ENCODE results near the gene FADD.

DNA sequence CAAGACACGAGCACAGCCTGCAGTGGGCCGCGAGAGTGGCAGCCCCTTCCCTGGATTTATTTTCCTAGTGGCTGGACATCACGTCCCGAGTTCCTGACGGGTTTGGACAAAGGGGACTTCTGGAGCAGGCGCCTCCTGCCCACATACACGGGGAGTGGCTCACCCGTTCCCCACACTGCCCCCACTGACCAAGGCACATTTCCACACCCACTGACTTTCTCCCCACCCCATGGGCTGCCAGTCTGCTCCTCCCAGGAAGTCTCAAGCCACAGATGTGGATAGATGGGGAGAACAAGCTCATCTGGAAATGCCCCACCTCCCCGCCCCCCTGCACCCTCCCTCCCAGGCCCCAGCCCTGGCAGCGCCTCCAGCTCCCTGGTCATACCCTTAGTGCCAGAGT, 34.0 kb upstream of the FADD start:
- TF ChIP-seq, protein P1, sequence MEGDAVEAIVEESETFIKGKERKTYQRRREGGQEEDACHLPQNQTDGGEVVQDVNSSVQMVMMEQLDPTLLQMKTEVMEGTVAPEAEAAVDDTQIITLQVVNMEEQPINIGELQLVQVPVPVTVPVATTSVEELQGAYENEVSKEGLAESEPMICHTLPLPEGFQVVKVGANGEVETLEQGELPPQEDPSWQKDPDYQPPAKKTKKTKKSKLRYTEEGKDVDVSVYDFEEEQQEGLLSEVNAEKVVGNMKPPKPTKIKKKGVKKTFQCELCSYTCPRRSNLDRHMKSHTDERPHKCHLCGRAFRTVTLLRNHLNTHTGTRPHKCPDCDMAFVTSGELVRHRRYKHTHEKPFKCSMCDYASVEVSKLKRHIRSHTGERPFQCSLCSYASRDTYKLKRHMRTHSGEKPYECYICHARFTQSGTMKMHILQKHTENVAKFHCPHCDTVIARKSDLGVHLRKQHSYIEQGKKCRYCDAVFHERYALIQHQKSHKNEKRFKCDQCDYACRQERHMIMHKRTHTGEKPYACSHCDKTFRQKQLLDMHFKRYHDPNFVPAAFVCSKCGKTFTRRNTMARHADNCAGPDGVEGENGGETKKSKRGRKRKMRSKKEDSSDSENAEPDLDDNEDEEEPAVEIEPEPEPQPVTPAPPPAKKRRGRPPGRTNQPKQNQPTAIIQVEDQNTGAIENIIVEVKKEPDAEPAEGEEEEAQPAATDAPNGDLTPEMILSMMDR (IDR thresholded peaks at IDR 0.05): no peak
- TF ChIP-seq, protein P2, sequence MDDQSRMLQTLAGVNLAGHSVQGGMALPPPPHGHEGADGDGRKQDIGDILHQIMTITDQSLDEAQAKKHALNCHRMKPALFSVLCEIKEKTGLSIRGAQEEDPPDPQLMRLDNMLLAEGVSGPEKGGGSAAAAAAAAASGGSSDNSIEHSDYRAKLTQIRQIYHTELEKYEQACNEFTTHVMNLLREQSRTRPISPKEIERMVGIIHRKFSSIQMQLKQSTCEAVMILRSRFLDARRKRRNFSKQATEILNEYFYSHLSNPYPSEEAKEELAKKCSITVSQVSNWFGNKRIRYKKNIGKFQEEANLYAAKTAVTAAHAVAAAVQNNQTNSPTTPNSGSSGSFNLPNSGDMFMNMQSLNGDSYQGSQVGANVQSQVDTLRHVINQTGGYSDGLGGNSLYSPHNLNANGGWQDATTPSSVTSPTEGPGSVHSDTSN (IDR thresholded peaks at IDR 0.05): no peak
- TF ChIP-seq BHLHE40 (IDR thresholded peaks at IDR 0.05; ENCODE audit: low read depth, low read length): no peak
- no peak for TF ChIP-seq MAX (IDR thresholded peaks at IDR 0.05)
- TF ChIP-seq SMC3 (IDR thresholded peaks at IDR 0.05): no peak

Data from A549 (cell line).